DOHH2 (cell line): ENCODE results near the gene SETX.
A peak's percentile ranks its signal among the peaks of the same experiment; 100 is the strongest.

Source experiments
- H3F3A ChIP-seq: fragments of 200-600 bp; sonication (generic), shearing (Covaris generic); 2 replicates; pipeline ENCODE4 v1.6.0; 2016; ENCODE audit warnings: antibody characterized with exemption, mild to moderate bottlenecking; ENCODE audit not compliant: control insufficient read depth, insufficient read depth
- H3K27ac ChIP-seq: fragments of 200-600 bp; sonication (generic); 2 replicates; pipeline ENCODE4 v1.5.1; 2014; ENCODE audit warnings: low read depth, mild to moderate bottlenecking, low read length, moderate library complexity
- H3K27me3 ChIP-seq: fragments of 200-600 bp; sonication (generic); 2 replicates; pipeline ENCODE4 v1.6.1; 2014; ENCODE audit warnings: mild to moderate bottlenecking, low read length, mixed read lengths; ENCODE audit not compliant: control insufficient read depth
- H3K36me3 ChIP-seq: fragments of 200-600 bp; sonication (generic); 2 replicates; pipeline ENCODE4 v1.6.1; 2014; ENCODE audit warnings: mild to moderate bottlenecking, low read length, moderate library complexity, mixed read lengths; ENCODE audit not compliant: control insufficient read depth
- H3K4me1 ChIP-seq: fragments of 200-600 bp; sonication (generic); 2 replicates; pipeline ENCODE4 v1.6.1; 2014; ENCODE audit warnings: mild to moderate bottlenecking, low read length, mixed read lengths; ENCODE audit not compliant: control insufficient read depth
- H3K4me2 ChIP-seq: fragments of 200-600 bp; sonication (generic); 2 replicates; pipeline ENCODE4 v1.6.0; 2014; ENCODE audit warnings: mild to moderate bottlenecking, low read length, moderate library complexity
- H3K4me3 ChIP-seq: fragments of 200-600 bp; sonication (generic); 2 replicates; pipeline ENCODE4 v1.5.1; 2014; ENCODE audit warnings: mild to moderate bottlenecking, low read length, mixed read lengths
- H3K79me2 ChIP-seq: fragments of 200-600 bp; sonication (generic); 2 replicates; pipeline ENCODE4 v1.6.1; 2014; ENCODE audit warnings: mild to moderate bottlenecking, low read length, mixed read lengths; ENCODE audit not compliant: control insufficient read depth
- H3K9me2 ChIP-seq: fragments of 200-600 bp; sonication (generic); replicated peaks from 2 replicates; pipeline ENCODE4 v1.6.1; 2014; ENCODE audit warnings: mild to moderate bottlenecking, low read length, mixed read lengths; ENCODE audit not compliant: control insufficient read depth
- H3K9me3 ChIP-seq: fragments of 200-600 bp; sonication (generic); 2 replicates; pipeline ENCODE4 v1.6.1; 2014; ENCODE audit warnings: antibody characterized with exemption, low read length, mixed read lengths; ENCODE audit not compliant: control insufficient read depth, insufficient read depth
- H4K20me1 ChIP-seq: fragments of 200-600 bp; sonication (generic); 2 replicates; pipeline ENCODE4 v1.6.0; 2014; ENCODE audit warnings: low read depth, mild to moderate bottlenecking, antibody characterized with exemption, low read length, moderate library complexity; ENCODE audit not compliant: control insufficient read depth, insufficient read depth
- EZH2phosphoT487 ChIP-seq: fragments of 200-600 bp; sonication (generic); IDR thresholded peaks from 2 replicates; pipeline ENCODE4 v1.6.1; 2017; ENCODE audit warnings: borderline replicate concordance, mild to moderate bottlenecking, antibody characterized with exemption, low read length, moderate library complexity, mixed read lengths
- TF ChIP-seq, protein P1 (sequence below): fragments of 200-600 bp; sonication (generic); IDR thresholded peaks from one replicate; pipeline ENCODE4 v1.5.1; 2014; ENCODE audit warnings: antibody characterized with exemption, mild to moderate bottlenecking, low read depth, low read length; ENCODE audit not compliant: poor library complexity, severe bottlenecking

The SETX gene

DNA sequence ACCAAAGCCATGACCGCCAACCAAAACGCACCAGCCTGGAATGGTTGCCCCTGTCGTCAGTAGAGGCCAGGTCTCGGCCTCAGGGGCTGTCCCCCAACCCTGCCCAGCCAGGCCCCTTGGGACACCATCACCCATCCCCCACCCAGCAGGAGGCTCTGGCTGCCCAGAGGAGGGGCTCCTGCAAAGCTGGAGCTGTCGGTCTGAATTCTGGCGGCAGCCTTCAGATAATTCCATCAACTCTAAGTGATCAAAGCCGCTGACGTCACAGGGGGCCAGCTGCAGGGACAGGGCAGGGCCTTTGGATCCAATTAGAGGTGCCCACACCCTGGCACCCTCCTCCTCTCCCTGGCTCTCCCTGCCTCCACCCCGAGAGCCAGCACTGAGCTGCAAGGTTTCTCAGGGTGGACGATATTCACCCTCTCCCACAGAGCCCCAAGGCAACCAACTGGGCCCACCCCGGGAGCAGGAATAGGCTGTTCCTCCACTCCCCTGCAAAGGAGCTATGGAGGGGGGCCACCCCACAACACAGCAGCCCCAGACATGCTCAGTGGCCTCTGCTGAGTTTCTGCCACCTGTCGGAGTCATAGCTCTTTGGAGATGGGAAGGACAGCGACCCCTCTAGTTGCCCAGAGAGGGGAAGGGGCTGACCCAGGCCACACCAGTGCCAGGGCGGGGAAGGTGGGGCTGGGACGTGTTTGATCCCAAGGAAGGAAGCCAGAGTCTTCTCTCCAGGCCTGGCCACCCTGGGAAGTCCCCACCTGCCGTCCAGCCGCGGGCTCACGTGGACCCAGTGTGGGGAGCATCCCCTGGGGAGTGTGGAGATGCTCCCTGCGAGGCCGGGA lies 114.6 kb downstream of the SETX start:
- H3K4me1 ChIP-seq, result peaks cover 20% of the 10 kb centered on the region
- no peaks in the 10 kb centered on the region for H3K79me2 ChIP-seq
- no peaks in the 10 kb centered on the region for H3K9me2 ChIP-seq
- H3F3A ChIP-seq, result no peaks in the 10 kb centered on the region
- H3K27ac ChIP-seq, result no peak overlapping the region
- H3K4me2 ChIP-seq, result peak overlapping the region; percentile 98
- H3K4me3 ChIP-seq, result peak overlapping the region; percentile 76
- no peak for TF ChIP-seq EZH2phosphoT487
- TF ChIP-seq, protein P1, sequence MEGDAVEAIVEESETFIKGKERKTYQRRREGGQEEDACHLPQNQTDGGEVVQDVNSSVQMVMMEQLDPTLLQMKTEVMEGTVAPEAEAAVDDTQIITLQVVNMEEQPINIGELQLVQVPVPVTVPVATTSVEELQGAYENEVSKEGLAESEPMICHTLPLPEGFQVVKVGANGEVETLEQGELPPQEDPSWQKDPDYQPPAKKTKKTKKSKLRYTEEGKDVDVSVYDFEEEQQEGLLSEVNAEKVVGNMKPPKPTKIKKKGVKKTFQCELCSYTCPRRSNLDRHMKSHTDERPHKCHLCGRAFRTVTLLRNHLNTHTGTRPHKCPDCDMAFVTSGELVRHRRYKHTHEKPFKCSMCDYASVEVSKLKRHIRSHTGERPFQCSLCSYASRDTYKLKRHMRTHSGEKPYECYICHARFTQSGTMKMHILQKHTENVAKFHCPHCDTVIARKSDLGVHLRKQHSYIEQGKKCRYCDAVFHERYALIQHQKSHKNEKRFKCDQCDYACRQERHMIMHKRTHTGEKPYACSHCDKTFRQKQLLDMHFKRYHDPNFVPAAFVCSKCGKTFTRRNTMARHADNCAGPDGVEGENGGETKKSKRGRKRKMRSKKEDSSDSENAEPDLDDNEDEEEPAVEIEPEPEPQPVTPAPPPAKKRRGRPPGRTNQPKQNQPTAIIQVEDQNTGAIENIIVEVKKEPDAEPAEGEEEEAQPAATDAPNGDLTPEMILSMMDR, result no peak
- H3K27me3 ChIP-seq, result peaks cover 51% of the 10 kb centered on the region
- H3K36me3 ChIP-seq, result no peaks in the 10 kb centered on the region
- no peaks in the 10 kb centered on the region for H3K9me3 ChIP-seq
- H4K20me1 ChIP-seq, result peaks cover 5% of the 10 kb centered on the region

DNA sequence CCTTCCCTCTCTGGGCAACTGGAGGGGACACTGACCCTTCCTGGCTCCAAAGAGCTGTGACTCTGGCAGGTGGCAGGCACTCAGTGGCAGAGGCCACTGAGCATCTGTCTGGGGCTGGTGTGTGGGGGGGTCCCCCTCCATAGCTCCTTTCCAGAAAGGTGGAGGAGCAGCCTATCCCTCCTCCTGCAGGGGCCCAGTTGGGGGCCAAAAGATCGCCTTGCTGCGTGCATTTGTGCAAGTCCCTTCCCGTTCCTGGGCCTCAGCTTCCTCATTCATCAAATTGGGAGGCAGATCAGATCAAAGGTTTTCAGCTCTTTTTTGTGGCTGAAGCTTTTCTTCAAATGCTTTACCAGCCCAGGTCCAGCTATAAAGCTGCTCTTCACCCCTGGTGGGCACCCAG lies 115.3 kb downstream of the SETX start:
- Histone ChIP-seq H3K4me3 (no peak overlapping the region), H3K9me2 (no peaks in the 10 kb centered on the region), H3K36me3 (no peaks in the 10 kb centered on the region), H3K9me3 (no peaks in the 10 kb centered on the region), H3K27me3 (peaks cover 46% of the 10 kb centered on the region), H3K4me2 (no peak overlapping the region), H3K79me2 (no peaks in the 10 kb centered on the region), H3F3A (no peaks in the 10 kb centered on the region), H3K4me1 (peaks cover 20% of the 10 kb centered on the region), H3K27ac (no peak overlapping the region), H4K20me1 (peaks cover 5% of the 10 kb centered on the region)
- TF ChIP-seq, protein P1, result no peak
- TF ChIP-seq EZH2phosphoT487, result no peak

DNA sequence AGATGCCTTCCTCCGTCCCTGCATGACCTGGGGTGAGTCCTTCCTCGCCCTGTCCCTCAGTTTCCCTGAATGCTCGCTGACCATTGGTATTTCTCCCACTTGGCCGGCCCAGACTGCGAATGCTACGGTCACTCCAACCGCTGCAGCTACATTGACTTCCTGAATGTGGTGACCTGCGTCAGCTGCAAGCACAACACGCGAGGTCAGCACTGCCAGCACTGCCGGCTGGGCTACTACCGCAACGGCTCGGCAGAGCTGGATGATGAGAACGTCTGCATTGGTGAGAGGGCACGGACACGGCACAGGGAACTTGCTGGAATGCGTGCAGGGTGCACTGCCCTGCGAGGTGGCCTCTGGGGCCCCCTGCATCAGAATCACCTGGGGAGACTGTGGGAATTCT lies 115.8 kb downstream of the SETX start:
- H3F3A ChIP-seq, result no peaks in the 10 kb centered on the region
- H3K4me1 ChIP-seq, result peaks cover 20% of the 10 kb centered on the region
- H3K9me3 ChIP-seq, result no peaks in the 10 kb centered on the region
- H4K20me1 ChIP-seq, result peaks cover 5% of the 10 kb centered on the region
- no peaks in the 10 kb centered on the region for H3K36me3 ChIP-seq
- no peaks in the 10 kb centered on the region for H3K9me2 ChIP-seq
- TF ChIP-seq, protein P1, result no peak
- TF ChIP-seq EZH2phosphoT487, result no peak
- H3K4me2 ChIP-seq, result no peak overlapping the region
- H3K4me3 ChIP-seq, result no peak overlapping the region
- H3K79me2 ChIP-seq, result no peaks in the 10 kb centered on the region
- H3K27me3 ChIP-seq, result peaks cover 42% of the 10 kb centered on the region
- no peak overlapping the region for H3K27ac ChIP-seq
